Upper lobe of left lung (tissue), 4 donors: ENCODE data around the gene PCNX2.

Experiments used
- CTCF ChIP-seq, 6 experiments: fragments of 450-650 bp in 4 of 6; fragments of 200-600 bp in 2 of 6; sonication (generic) in 2 of 6; IDR thresholded peaks; one replicate each; pipeline ENCODE4 v1.5.1; 2016 to 2019; ENCODE audit warnings: antibody characterized with exemption in 6 of 6
- POLR2A ChIP-seq, 4 donors: fragments of 450-650 bp; IDR thresholded peaks; one replicate each; pipeline ENCODE4 v1.5.1; 2016 to 2017; ENCODE audit warnings: antibody characterized with exemption in 4 of 4, mild to moderate bottlenecking in 2 of 4

GRCh38 chr1:233143241-233143640 is 152.3 kb downstream of the PCNX2 start:
- TF ChIP-seq CTCF (IDR thresholded peaks at IDR 0.05) (no peak), POLR2A (IDR thresholded peaks at IDR 0.05) (no peak)
